Panc1 (cell line): Measurements from ENCODE around the gene ZSCAN21. TPM values are rescaled to one million over a fixed set of nuclear protein-coding genes. Genes with fewer than 3 reads are reported as not detected.
A peak's percentile ranks its signal among the peaks of the same experiment; 100 is the strongest.

Experiments
- ATAC-seq: fragments of 200-7000 bp; cut with Tn5 transposase; 2 replicates; pipeline ENCODE4 v1.9.1; 2020; ENCODE audit warnings: mild to moderate bottlenecking, moderate library complexity
- BruUV-seq: library from RNA; stranded (reverse); fragments of 400-500 nt; replicated peaks from 2 replicates; lab custom pipeline; 2021; lab: Mats Ljungman, UMichigan
- CTCF ChIA-PET: fragments of 300-600 bp; sonication (Branson Sonifier 250); formaldehyde crosslinking; loops from one replicate; lab custom pipeline; 2022; ENCODE audit warnings: antibody characterized with exemption; lab: Charles Lee
- POLR2A ChIA-PET: fragments of 300-600 bp; sonication (Branson Sonifier 250); formaldehyde crosslinking; loops from one replicate; lab custom pipeline; 2022; ENCODE audit warnings: antibody characterized with exemption; lab: Charles Lee
- DNase-seq: peaks from one replicate; pipeline ENCODE4 v3.0.0-alpha.2; 2010; ENCODE audit warnings: low read depth, low spot score
- H3K27ac ChIP-seq: 2 replicates; pipeline ENCODE4 v1.5.1; 2011; ENCODE audit warnings: mild to moderate bottlenecking, low read length, inconsistent platforms
- H3K27me3 ChIP-seq: fragments of 200-500 bp; sonication (Bioruptor generic); 2 replicates; pipeline ENCODE4 v1.6.0; 2014; ENCODE audit warnings: low read length, inconsistent platforms; ENCODE audit not compliant: control insufficient read depth, insufficient read depth
- H3K36me3 ChIP-seq: fragments of 200-500 bp; sonication (Bioruptor generic); 2 replicates; pipeline ENCODE4 v1.5.1; 2014; ENCODE audit warnings: inconsistent platforms, mild to moderate bottlenecking, low read length, moderate library complexity; ENCODE audit not compliant: control insufficient read depth, insufficient read depth
- H3K4me1 ChIP-seq: 2 replicates; pipeline ENCODE4 v1.5.1; 2011; ENCODE audit warnings: inconsistent platforms, mild to moderate bottlenecking, low read length, moderate library complexity; ENCODE audit not compliant: control insufficient read depth, insufficient read depth
- H3K4me3 ChIP-seq, 2 experiments: 2 replicates each; pipeline ENCODE4 v1.5.1; 2011 to 2012; ENCODE audit warnings: low read depth in 2 of 2, low read length in 2 of 2, mild to moderate bottlenecking in 2 of 2, inconsistent platforms in 1 of 2, moderate library complexity in 1 of 2
- H3K9me3 ChIP-seq: fragments of 200-500 bp; sonication (Bioruptor generic); 2 replicates; pipeline ENCODE4 v1.5.1; 2014; ENCODE audit warnings: low read depth, mild to moderate bottlenecking, inconsistent platforms, low read length, moderate library complexity; ENCODE audit not compliant: control insufficient read depth, insufficient read depth
- POLR2AphosphoS5 ChIP-seq: IDR thresholded peaks from 2 replicates; pipeline ENCODE4 v1.6.1; 2012; ENCODE audit warnings: mild to moderate bottlenecking, low read depth, low read length, moderate library complexity
- SIN3A ChIP-seq: IDR thresholded peaks from 2 replicates; pipeline ENCODE4 v1.6.1; 2012; ENCODE audit warnings: low read depth, mild to moderate bottlenecking, low read length, moderate library complexity, borderline replicate concordance; ENCODE audit not compliant: insufficient read depth
- TCF7L2 ChIP-seq: IDR thresholded peaks from 2 replicates; pipeline ENCODE4 v1.6.1; 2011; ENCODE audit warnings: mild to moderate bottlenecking, low read depth, low read length, inconsistent platforms
- in situ Hi-C: cut with HindIII; loops from 2 replicates; pipeline ENCODE4 v1.10.0; 2016; ENCODE audit warnings: low sequenced_read_pairs, low pct_unique_long_range_greater_than_20kb
- intact Hi-C: fragments of 100-400 bp; cut with micrococcal nuclease; formaldehyde crosslinking; loops from one replicate; pipeline ENCODE4 v1.10.0; 2022; ENCODE audit not compliant: unreplicated experiment
- total RNA-seq: library from RNA; stranded (reverse); gene quantifications from one replicate; pipeline ENCODE4 v1.2.1, GENCODE V29; 2021; ENCODE audit not compliant: unreplicated experiment
- TF ChIP-seq, protein P1 (sequence below): fragments of 450-650 bp; IDR thresholded peaks from 2 replicates; pipeline ENCODE4 v1.5.1; 2017; ENCODE audit warnings: mild to moderate bottlenecking
- TF ChIP-seq, protein P2 (sequence below), 2 experiments: IDR thresholded peaks; 2 replicates each; pipeline ENCODE4 v1.6.1; 2011 to 2012; ENCODE audit warnings: low read depth in 2 of 2, control low read depth in 1 of 2, low read length in 1 of 2, mild to moderate bottlenecking in 1 of 2, moderate library complexity in 1 of 2; ENCODE audit not compliant: insufficient read depth in 1 of 2

The ZSCAN21 gene
- total RNA-seq, 1 experiment from 2014 or later = 13.4 TPM

DNA sequence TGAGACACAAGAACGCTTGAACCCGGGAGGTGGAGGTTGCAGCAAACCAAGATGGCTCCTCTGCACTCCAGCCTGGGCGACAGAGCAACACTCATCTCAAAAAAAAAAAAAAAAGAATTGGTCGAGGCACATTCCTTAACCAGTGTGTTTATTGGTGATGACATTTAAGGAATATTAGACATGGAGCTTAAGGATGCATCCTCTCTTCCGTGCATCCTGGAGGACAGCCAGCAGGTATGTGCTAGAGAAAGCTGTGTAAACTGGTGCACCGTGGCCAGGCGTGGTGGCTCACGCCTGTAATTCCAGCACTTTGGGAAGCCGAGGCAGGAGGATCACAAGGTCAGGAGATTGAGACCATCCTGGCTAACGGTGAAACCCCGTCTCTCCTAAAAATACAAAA lies 22.4 kb upstream of the ZSCAN21 start:
- BruUV-seq = no TSS peak
- no peak for DNase-seq
- TF ChIP-seq, protein P1, sequence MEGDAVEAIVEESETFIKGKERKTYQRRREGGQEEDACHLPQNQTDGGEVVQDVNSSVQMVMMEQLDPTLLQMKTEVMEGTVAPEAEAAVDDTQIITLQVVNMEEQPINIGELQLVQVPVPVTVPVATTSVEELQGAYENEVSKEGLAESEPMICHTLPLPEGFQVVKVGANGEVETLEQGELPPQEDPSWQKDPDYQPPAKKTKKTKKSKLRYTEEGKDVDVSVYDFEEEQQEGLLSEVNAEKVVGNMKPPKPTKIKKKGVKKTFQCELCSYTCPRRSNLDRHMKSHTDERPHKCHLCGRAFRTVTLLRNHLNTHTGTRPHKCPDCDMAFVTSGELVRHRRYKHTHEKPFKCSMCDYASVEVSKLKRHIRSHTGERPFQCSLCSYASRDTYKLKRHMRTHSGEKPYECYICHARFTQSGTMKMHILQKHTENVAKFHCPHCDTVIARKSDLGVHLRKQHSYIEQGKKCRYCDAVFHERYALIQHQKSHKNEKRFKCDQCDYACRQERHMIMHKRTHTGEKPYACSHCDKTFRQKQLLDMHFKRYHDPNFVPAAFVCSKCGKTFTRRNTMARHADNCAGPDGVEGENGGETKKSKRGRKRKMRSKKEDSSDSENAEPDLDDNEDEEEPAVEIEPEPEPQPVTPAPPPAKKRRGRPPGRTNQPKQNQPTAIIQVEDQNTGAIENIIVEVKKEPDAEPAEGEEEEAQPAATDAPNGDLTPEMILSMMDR = no peak
- TF ChIP-seq, protein P2, sequence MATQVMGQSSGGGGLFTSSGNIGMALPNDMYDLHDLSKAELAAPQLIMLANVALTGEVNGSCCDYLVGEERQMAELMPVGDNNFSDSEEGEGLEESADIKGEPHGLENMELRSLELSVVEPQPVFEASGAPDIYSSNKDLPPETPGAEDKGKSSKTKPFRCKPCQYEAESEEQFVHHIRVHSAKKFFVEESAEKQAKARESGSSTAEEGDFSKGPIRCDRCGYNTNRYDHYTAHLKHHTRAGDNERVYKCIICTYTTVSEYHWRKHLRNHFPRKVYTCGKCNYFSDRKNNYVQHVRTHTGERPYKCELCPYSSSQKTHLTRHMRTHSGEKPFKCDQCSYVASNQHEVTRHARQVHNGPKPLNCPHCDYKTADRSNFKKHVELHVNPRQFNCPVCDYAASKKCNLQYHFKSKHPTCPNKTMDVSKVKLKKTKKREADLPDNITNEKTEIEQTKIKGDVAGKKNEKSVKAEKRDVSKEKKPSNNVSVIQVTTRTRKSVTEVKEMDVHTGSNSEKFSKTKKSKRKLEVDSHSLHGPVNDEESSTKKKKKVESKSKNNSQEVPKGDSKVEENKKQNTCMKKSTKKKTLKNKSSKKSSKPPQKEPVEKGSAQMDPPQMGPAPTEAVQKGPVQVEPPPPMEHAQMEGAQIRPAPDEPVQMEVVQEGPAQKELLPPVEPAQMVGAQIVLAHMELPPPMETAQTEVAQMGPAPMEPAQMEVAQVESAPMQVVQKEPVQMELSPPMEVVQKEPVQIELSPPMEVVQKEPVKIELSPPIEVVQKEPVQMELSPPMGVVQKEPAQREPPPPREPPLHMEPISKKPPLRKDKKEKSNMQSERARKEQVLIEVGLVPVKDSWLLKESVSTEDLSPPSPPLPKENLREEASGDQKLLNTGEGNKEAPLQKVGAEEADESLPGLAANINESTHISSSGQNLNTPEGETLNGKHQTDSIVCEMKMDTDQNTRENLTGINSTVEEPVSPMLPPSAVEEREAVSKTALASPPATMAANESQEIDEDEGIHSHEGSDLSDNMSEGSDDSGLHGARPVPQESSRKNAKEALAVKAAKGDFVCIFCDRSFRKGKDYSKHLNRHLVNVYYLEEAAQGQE (IDR thresholded peaks at IDR 0.05; ENCODE audit: insufficient read depth in 1 of 2, low read depth in 2 of 2, low read length in 1 of 2) = no peak
- TF ChIP-seq POLR2AphosphoS5 (no peak), TCF7L2 (no peak), SIN3A (no peak)
- Histone ChIP-seq H3K27ac (no peak overlapping the region), H3K9me3 (no peaks in the 10 kb centered on the region), H3K36me3 (peaks cover 13% of the 10 kb centered on the region), H3K27me3 (no peaks in the 10 kb centered on the region), H3K4me3 (no peak overlapping the region), H3K4me1 (no peaks in the 10 kb centered on the region)
- in situ Hi-C loops = no loop called here
- ChIA-PET POLR2A (no interaction called here), CTCF (no interaction called here)
- no peak for ATAC-seq
- intact Hi-C loops = no loop called here

DNA sequence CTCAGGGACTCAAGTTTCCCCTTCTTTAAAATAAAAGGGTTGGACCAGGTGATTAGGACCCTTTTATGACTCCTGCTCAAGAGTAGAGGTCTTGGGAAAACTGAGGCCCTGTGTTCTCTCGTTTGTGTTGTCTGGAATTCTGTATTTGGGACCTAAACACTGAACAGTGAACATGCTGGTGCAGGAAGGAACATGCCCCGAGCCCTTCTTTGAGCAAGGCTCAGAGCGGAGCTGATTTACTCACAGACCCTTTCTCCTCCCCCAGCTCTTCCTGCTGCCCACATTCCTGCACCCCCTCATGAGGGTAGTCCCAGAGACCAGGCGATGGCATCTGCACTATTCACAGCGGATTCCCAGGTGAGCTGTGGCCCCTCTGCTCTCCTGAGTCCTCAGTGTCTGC lies 20.0 kb upstream of the ZSCAN21 start:
- no peak for DNase-seq

More for the DNA sequence above, 20.0 kb upstream of the ZSCAN21 start:
- BruUV-seq = no TSS peak
- in situ Hi-C loops (no loop called here), intact Hi-C loops (no loop called here)
- Histone ChIP-seq H3K4me3 (no peak overlapping the region), H3K4me1 (no peaks in the 10 kb centered on the region), H3K27me3 (no peaks in the 10 kb centered on the region), H3K27ac (no peak overlapping the region), H3K9me3 (peaks cover 13% of the 10 kb centered on the region; the same call in 1 of the 2 replicates), H3K36me3 (peaks cover 11% of the 10 kb centered on the region)
- 0 out of 2 replicates have a peak, but pooled peaks have one; percentile 42 for ATAC-seq
- TF ChIP-seq POLR2AphosphoS5 (no peak), TCF7L2 (no peak), SIN3A (no peak)
- TF ChIP-seq, protein P2 (IDR thresholded peaks at IDR 0.05; ENCODE audit: insufficient read depth in 1 of 2, low read depth in 2 of 2, low read length in 1 of 2) = no peak
- TF ChIP-seq, protein P1 = no peak
- ChIA-PET CTCF (interaction anchor here (0.6 kb wide), 1 partner anchor 32 kb away, joined by 4 read pairs; no protein-coding TSS in a partner anchor), POLR2A (interaction anchor here (0.6 kb wide), 1 partner anchor 28 kb away, joined by 3 read pairs; no protein-coding TSS in a partner anchor)
